HEK293T (cell line): ENCODE measurements around the gene BAZ2A.
A peak's percentile ranks its signal among the peaks of the same experiment; 100 is the strongest.

ENCODE experiments used
- CTCF ChIA-PET: fragments of 350-600 bp; formaldehyde crosslinking; extraction: SDS; loops from one replicate; lab custom pipeline; 2021; ENCODE audit warnings: antibody characterized with exemption, inconsistent platforms; lab: Yijun Ruan, JAX
- POLR2A ChIA-PET: fragments of 350-600 bp; formaldehyde crosslinking; extraction: SDS; loops from one replicate; lab custom pipeline; 2020; ENCODE audit warnings: antibody characterized with exemption, inconsistent platforms; lab: Yijun Ruan, JAX
- DNase-seq: peaks from one replicate; pipeline ENCODE4 v3.0.0; 2012; ENCODE audit warnings: mixed read lengths; ENCODE audit errors: extremely low spot score
- ARNT ChIP-seq: fragments of 450-650 bp; IDR thresholded peaks from 2 replicates; pipeline ENCODE4 v1.6.1; 2017; ENCODE audit warnings: mild to moderate bottlenecking
- BHLHE40 ChIP-seq: fragments of 450-650 bp; IDR thresholded peaks from 2 replicates; pipeline ENCODE4 v1.6.1; 2016; ENCODE audit warnings: mild to moderate bottlenecking, moderate library complexity, borderline replicate concordance
- CTBP1 ChIP-seq: fragments of 450-650 bp; IDR thresholded peaks from 2 replicates; pipeline ENCODE4 v1.6.1; 2016; ENCODE audit warnings: borderline replicate concordance
- ELF4 ChIP-seq: fragments of 450-650 bp; IDR thresholded peaks from 2 replicates; pipeline ENCODE4 v1.6.1; 2017; ENCODE audit warnings: antibody characterized with exemption
- FOXA1 ChIP-seq: fragments of 450-650 bp; IDR thresholded peaks from 2 replicates; pipeline ENCODE4 v1.6.1; 2016; ENCODE audit warnings: mild to moderate bottlenecking
- FOXK2 ChIP-seq: fragments of 450-650 bp; IDR thresholded peaks from 2 replicates; pipeline ENCODE4 v1.6.1; 2016; ENCODE audit warnings: mild to moderate bottlenecking
- FOXM1 ChIP-seq: fragments of 450-650 bp; IDR thresholded peaks from 2 replicates; pipeline ENCODE4 v1.6.1; 2017; ENCODE audit warnings: mild to moderate bottlenecking, borderline replicate concordance
- HDGF ChIP-seq: fragments of 450-650 bp; IDR thresholded peaks from 2 replicates; pipeline ENCODE4 v1.6.1; 2017; ENCODE audit warnings: antibody characterized with exemption, borderline replicate concordance
- L3MBTL2 ChIP-seq: fragments of 450-650 bp; conservative IDR thresholded peaks from 2 replicates; pipeline ENCODE4 v1.6.1; 2016; ENCODE audit warnings: mild to moderate bottlenecking
- LEF1 ChIP-seq: fragments of 450-650 bp; IDR thresholded peaks from 2 replicates; pipeline ENCODE4 v1.6.1; 2017; ENCODE audit warnings: mild to moderate bottlenecking, borderline replicate concordance
- NFRKB ChIP-seq: fragments of 450-650 bp; IDR thresholded peaks from 2 replicates; pipeline ENCODE4 v1.6.1; 2016; ENCODE audit warnings: mild to moderate bottlenecking, moderate library complexity
- SP1 ChIP-seq: fragments of 450-650 bp; IDR thresholded peaks from 2 replicates; pipeline ENCODE4 v1.6.1; 2017
- SUZ12 ChIP-seq: fragments of 450-650 bp; IDR thresholded peaks from 2 replicates; pipeline ENCODE4 v1.6.1; 2016; ENCODE audit warnings: mild to moderate bottlenecking
- TARDBP ChIP-seq: fragments of 450-650 bp; IDR thresholded peaks from 2 replicates; pipeline ENCODE4 v1.6.1; 2016
- ZNF384 ChIP-seq: fragments of 450-650 bp; IDR thresholded peaks from 2 replicates; pipeline ENCODE4 v1.6.1; 2016
- TF ChIP-seq, protein P1 (sequence below): fragments of 450-650 bp; IDR thresholded peaks from 2 replicates; pipeline ENCODE4 v1.6.1; 2016

The BAZ2A gene

DNA sequence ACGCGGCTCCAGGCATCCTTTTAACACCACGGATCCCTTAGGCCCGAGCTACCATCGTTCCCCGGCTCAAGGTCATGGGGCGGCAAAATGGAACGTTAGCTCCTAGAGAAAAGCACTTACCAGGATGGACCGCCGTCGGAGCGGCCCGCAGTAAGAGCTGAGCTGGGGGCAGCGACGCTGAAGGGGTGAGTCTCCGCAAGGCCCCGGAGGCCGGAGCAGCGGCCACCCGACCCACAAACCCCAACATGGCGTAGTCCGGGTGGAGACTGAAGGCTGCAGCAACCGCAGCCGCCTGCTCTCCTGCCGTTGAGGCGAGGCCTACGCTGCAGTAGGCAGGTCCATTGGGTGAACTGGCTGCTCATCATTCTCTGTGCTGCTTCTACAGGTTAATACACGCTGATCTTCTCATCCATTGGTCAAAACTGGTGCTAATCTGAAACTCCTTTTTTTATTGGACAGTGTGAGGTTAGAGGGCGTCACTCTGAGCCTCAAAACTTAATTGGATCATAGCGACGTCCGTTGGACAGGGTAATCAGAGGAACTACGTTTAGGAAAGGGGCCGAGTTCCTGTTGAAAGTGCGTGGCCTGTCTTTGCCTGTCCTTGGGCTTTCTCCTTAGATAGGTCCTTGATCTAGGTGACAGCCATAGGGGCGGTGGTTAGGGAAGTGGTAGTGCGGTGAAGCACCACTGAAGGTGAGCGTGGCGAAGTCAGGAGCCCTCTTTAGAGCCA, 15.8 kb upstream of the BAZ2A start, which contains the start of gene ATP5F1B:
TSS of gene ATP5F1B (minus strand) at position 268 of the 730 bp plus-strand sequence. CDS start at position 247, 21 bp downstream.
- peak; percentile 96 for DNase-seq
- TF ChIP-seq L3MBTL2 = peak; percentile 35
- TF ChIP-seq CTBP1 = no peak
- no peak for TF ChIP-seq HDGF
- peak; percentile 16; the same call in 1 of the 2 replicates for TF ChIP-seq LEF1
- TF ChIP-seq FOXK2 = no peak
- no peak for TF ChIP-seq NFRKB
- TF ChIP-seq FOXM1 = no peak
- TF ChIP-seq SUZ12 = no peak
- no peak for TF ChIP-seq TARDBP
- TF ChIP-seq, protein P1, sequence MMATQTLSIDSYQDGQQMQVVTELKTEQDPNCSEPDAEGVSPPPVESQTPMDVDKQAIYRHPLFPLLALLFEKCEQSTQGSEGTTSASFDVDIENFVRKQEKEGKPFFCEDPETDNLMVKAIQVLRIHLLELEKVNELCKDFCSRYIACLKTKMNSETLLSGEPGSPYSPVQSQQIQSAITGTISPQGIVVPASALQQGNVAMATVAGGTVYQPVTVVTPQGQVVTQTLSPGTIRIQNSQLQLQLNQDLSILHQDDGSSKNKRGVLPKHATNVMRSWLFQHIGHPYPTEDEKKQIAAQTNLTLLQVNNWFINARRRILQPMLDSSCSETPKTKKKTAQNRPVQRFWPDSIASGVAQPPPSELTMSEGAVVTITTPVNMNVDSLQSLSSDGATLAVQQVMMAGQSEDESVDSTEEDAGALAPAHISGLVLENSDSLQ = peak; percentile 100
- no peak for TF ChIP-seq FOXA1
- TF ChIP-seq ELF4 = peak; percentile 77
- no peak for TF ChIP-seq SP1
- TF ChIP-seq BHLHE40 = no peak
- no peak; the same call in 1 of the 2 replicates for TF ChIP-seq ARNT
- TF ChIP-seq ZNF384 = no peak
- CTCF ChIA-PET = interaction anchor here (2.6 kb wide), 1 partner anchor 9 kb away, joined by 14 read pairs; no protein-coding TSS in a partner anchor
- POLR2A ChIA-PET = interaction anchor here (0.7 to 3.0 kb wide), 16 partner anchors 10 to 97 kb away, joined by 3 to 34 read pairs (median 6); partner anchors contain the start of genes BAZ2A, NACA and PTGES3

DNA sequence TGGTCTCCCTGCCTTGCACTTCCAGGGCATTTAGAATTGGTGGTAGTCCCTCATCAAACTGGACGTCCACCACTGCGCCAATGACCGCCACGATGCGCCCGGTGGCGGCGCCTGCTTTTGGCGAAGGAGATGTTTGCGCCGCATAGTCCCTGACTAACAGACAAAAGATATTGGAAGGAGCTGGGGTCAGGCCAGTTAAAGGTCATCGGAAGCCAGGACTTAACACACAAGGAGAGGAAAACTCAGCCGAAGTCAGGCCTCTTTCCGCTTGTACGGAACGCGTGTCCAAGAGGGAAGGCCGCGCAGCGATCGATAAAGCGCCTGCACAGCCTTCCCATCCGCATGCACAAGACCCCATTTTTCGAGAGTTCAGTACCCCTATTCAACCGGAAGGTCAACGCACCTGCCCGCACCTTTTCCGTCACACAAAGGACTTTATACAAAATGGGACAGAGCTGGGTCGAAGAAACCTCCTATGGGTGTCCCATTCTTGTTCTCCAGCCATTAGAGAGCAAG, 15.1 kb upstream of the BAZ2A start:
- POLR2A ChIA-PET = interaction anchor here (0.8 to 3.0 kb wide), 14 partner anchors 10 to 80 kb away, joined by 3 to 34 read pairs (median 6); partner anchors contain the start of genes BAZ2A, NACA and PTGES3
- CTCF ChIA-PET = interaction anchor here (2.6 kb wide), 1 partner anchor 9 kb away, joined by 14 read pairs; no protein-coding TSS in a partner anchor
- TF ChIP-seq LEF1 (no peak), BHLHE40 (no peak), CTBP1 (no peak), ZNF384 (no peak), FOXM1 (no peak), SUZ12 (no peak)
- TF ChIP-seq, protein P1 = no peak
- DNase-seq = no peak

DNA sequence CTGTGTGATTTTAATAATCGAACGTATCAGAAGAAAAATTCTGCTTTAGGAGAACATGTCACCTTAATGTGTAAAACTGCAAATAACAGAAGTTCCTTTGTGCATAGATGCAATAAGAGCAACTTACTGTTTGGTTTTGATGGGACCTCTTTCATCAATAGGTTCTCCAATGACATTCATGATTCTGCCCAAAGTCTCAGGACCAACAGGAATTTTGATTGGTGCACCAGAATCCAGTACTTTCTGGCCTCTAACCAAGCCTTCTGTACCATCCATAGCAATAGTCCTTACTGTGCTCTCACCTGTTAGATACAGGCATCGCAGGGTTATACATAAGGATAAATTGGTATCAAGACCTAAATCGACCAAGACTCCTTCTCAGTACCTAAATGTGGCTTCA, 14.5 kb upstream of the BAZ2A start:
- no peak for TF ChIP-seq ZNF384
- CTCF ChIA-PET = interaction anchor here (2.6 kb wide), 1 partner anchor 8 kb away, joined by 14 read pairs; no protein-coding TSS in a partner anchor
- DNase-seq = no peak
- POLR2A ChIA-PET = interaction anchor here (0.6 to 3.0 kb wide), 6 partner anchors 9 to 81 kb away, joined by 3 to 34 read pairs (median 6); partner anchors contain the start of genes NACA and PTGES3

DNA sequence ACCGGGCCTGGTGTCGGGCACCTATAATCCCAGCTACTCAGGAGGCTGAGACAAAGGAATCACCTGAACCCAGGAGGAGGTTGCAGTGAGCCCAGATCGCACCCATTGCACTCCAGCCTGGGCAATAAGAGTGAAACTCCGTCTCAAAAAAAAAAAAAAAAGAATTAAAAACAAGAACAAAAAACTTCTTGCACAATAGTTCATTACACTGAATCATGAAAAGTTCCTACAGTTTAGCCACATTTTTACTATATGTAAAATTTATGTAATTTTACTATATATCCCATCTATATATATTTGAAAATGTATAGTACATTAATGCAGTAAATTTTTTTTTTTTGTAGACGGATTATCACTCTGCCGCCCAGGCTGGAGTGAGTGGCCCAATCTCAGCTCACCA, 11.1 kb upstream of the BAZ2A start:
- ChIA-PET CTCF (no interaction called here), POLR2A (no interaction called here)
- no peak for DNase-seq
- TF ChIP-seq FOXM1 (no peak), ARNT (no peak), SUZ12 (no peak), HDGF (no peak), FOXA1 (no peak), SP1 (no peak), LEF1 (no peak), NFRKB (no peak), L3MBTL2 (no peak), ZNF384 (no peak), FOXK2 (no peak), TARDBP (no peak), BHLHE40 (no peak), ELF4 (no peak), CTBP1 (no peak)
- TF ChIP-seq, protein P1 = no peak

DNA sequence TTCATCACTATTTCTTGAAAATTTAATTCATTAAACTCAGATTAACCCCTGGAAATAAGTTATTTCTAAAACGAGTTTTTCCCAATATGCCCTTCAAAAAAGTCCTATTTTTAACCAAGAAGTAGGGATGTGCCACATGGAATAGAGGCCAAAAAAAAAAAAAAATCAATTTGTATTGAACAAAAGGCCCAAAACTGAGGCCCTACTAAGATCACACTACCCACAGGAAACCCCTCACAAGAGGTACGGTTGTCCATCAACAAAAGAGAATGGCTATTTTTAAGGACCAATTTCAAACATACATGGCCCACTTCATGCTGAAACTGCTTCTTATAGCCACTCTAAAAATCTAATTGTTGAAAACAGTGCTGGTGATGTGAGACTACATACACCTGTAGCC, 7.5 kb upstream of the BAZ2A start:
- POLR2A ChIA-PET = interaction anchor here (0.9 kb wide), 1 partner anchor 51 kb away, joined by 3 read pairs; the partner anchor contains the start of gene PTGES3
- DNase-seq = no peak
- TF ChIP-seq TARDBP (no peak), HDGF (no peak), SP1 (no peak), FOXK2 (no peak), L3MBTL2 (no peak), CTBP1 (no peak), FOXM1 (no peak), ZNF384 (no peak), LEF1 (no peak)
- TF ChIP-seq, protein P1 = no peak
- CTCF ChIA-PET = interaction anchor here (1.3 to 2.8 kb wide), 2 partner anchors 25 to 49 kb away, joined by 4 to 31 read pairs; partner anchors contain the start of gene PTGES3
